LNCaP clone FGC (cell line): ENCODE results near the gene SMIM35.
A peak's percentile ranks its signal among the peaks of the same experiment; 100 is the strongest.

Source experiments
- DNase-seq: peaks from one replicate; pipeline ENCODE4 v3.0.0-alpha.2; 2011; ENCODE audit warnings: low read depth
- H3K4me3 ChIP-seq: 2 replicates; pipeline ENCODE4 v1.5.1; 2011; ENCODE audit warnings: mild to moderate bottlenecking, low read depth, low read length, control low read depth
- TF ChIP-seq, protein P1 (sequence below): IDR thresholded peaks from 2 replicates; pipeline ENCODE4 v1.5.1; 2012; ENCODE audit warnings: mild to moderate bottlenecking; ENCODE audit not compliant: control insufficient read depth, insufficient read depth; ENCODE audit errors: extremely low read depth

Gene SMIM35

DNA sequence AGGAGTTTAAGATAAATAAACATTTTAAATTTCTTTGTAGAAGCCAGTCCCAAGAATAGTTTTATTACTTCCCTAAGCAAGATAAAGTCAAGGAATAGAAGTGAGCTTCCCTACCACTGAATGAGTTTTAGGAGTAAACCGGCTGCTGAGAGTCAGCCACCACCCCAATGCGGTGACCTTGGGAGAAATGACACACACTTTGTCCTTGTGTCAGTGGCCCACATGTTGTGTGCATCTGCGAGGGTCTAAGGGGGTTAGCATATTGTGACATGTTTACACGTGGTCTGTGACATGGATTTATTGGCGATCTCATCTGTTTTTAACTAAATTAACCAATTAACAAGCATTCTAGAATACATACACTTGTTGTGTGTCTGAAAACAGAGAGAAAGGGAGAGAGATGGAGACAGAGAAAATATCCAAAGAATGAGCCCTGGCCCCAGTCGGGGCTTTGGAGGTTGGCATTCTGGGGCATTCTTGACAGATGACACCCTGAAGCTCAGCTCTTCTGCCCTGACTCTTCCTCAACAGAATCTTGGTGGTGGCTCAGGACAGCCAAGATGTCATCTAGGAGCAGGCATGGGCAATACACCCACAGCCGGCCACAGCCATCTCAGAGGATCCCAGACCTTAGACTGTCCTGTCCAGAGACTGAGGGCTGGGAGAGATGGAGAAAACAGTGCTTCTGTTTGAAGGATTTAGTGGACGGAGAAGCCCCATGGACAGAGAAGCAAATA is 39.6 kb downstream of the SMIM35 start:
- no peak for DNase-seq
- H3K4me3 ChIP-seq = no peak overlapping the region
- TF ChIP-seq, protein P1, sequence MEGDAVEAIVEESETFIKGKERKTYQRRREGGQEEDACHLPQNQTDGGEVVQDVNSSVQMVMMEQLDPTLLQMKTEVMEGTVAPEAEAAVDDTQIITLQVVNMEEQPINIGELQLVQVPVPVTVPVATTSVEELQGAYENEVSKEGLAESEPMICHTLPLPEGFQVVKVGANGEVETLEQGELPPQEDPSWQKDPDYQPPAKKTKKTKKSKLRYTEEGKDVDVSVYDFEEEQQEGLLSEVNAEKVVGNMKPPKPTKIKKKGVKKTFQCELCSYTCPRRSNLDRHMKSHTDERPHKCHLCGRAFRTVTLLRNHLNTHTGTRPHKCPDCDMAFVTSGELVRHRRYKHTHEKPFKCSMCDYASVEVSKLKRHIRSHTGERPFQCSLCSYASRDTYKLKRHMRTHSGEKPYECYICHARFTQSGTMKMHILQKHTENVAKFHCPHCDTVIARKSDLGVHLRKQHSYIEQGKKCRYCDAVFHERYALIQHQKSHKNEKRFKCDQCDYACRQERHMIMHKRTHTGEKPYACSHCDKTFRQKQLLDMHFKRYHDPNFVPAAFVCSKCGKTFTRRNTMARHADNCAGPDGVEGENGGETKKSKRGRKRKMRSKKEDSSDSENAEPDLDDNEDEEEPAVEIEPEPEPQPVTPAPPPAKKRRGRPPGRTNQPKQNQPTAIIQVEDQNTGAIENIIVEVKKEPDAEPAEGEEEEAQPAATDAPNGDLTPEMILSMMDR = no peak

DNA sequence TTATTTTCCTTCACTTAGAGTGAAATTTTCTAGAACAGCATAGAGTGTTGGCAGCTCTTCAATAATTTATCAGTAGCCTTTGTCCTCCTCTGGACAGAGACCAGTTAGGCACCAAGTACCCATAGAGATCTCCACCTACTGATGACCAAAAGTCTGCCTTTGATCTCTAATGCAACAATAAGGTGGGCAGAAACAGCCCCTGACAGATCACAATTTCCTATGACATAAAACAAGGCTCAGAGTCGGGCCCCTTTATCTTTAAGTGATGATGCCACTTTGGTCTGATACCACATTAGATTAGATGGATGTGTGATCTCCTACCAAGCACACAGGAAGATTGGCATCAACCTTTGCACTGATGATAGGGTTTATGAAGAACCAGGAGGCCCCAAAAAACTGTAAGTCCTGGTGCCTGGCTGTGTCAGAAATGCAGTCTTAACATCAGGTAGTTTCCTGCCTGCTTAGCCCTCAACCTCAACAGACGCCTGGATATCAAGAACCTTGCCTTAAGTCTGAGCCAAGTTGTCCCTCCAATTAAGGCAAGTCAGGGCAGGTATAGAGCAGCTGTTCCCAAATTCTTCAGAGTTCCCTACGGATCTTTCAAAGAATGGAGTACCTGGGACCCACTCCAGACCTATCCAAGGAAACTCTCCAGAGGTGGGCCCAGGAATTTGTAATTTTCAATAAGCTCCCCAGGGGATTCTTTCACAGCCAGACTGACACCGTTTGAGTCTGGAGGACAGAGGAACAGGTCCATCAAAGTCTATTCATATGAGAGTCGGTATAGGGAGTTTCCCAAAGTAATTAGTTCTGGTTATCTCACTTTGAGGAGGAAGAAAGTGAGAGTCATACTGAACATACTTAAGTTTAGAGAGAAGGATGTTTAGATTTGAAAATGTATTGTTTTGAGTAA is 40.5 kb downstream of the SMIM35 start:
- DNase-seq = no peak
- TF ChIP-seq, protein P1 = no peak

DNA sequence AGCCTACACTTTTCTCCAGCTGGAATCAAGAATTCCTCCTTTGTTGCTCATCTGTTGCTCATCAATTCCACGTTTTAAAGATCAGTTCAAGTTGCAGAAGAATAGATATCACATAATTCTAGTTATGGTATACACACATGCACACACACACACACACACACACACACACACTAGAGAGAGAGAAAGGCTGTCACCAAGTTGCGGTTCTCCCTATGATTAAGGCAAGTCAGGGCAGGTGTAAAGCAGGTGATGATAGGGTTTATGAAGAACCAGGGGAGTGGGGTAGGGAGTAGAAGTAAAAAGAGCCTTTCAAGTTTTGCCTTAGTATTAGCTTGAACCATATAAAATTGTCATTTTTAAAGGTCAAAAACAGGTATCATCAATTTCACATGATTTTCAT is 41.6 kb downstream of the SMIM35 start:
- TF ChIP-seq, protein P1 = no peak

More for the DNA sequence above, 40.5 kb downstream of the SMIM35 start:
- no peak overlapping the region for H3K4me3 ChIP-seq

DNA sequence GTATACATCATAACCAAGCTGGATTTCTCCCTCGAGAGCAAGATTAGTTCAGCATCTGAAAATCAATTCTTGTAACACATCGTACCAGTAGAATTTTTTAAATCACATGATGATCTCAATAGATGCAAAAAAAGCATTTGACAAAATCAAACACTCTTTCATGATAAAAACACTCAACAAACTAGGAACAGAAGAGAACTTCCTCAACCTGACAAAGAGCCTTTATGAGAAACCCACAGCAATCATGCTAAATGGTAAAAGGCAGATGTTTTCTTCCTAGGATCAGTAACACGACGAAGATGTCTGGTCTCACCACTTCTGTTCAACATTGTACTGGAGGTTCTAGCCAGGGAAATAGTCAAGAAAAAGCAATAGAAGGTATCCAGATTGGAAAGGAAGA is 44.0 kb downstream of the SMIM35 start:
- DNase-seq = no peak
- H3K4me3 ChIP-seq = no peak overlapping the region
- TF ChIP-seq, protein P1 = no peak

More for the DNA sequence above, 41.6 kb downstream of the SMIM35 start:
- DNase-seq = no peak
- H3K4me3 ChIP-seq = no peak overlapping the region

DNA sequence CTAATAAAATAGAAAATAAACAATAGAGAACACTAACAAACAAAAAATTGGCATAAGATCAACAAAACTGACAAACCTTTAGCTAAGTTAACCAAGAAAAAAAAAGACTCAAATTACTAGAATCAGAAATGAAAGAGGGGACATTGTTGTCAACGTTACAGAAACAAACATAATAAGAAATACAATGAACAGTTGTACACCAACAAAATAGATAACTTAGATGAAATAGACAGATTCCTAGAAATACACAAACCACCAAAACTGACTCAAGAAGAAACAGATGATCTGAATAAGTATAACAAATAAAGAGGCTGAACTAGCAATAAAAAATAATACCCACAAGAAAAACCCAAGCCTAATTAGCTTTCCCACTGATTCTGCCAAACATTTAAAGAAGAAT is 44.6 kb downstream of the SMIM35 start:
- DNase-seq = peak; percentile 75
- TF ChIP-seq, protein P1 = no peak
- H3K4me3 ChIP-seq = no peak overlapping the region

DNA sequence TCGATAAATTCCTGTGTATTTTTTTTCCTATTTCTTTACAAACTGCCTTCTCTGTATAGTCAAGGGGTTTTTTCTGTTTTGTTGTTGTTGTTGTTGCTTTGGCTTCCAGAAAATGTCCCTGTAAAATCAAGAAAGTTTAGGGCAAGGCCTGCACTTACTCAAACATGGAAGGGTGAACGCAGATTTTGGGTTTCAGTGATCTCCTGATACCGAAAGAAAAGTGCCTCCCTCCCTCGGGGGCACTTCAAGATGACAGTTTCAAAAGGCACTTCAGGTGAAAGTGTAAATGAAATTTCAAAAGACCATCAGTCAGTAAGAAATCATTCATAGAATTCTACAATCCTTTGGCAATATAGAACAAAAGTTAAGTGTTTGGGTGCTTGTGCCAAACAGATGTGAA is 53.3 kb downstream of the SMIM35 start:
- no peak for DNase-seq
- TF ChIP-seq, protein P1 = no peak
- no peak overlapping the region for H3K4me3 ChIP-seq
